H9 (cell line): ENCODE results near the gene CSRP3. TPM values are rescaled to one million over a fixed set of nuclear protein-coding genes. Genes with fewer than 3 reads are reported as not detected.

ENCODE experiments used
- DNase-seq: peaks from one replicate; pipeline ENCODE4 v3.0.0-alpha.2; 2017
- H2AFZ ChIP-seq: one replicate; pipeline ENCODE4 v1.6.1; 2013; ENCODE audit warnings: mild to moderate bottlenecking, low read length, control low read depth, moderate library complexity
- H2AK5ac ChIP-seq: 2 replicates; pipeline ENCODE4 v1.6.1; 2013; ENCODE audit warnings: low read length, control low read depth, mixed read lengths; ENCODE audit not compliant: insufficient read length
- H2BK120ac ChIP-seq: one replicate; pipeline ENCODE4 v1.6.1; 2013; ENCODE audit warnings: low read depth, mild to moderate bottlenecking, low read length, control low read depth, inconsistent platforms; ENCODE audit not compliant: poor library complexity, severe bottlenecking
- H2BK12ac ChIP-seq: 2 replicates; pipeline ENCODE4 v1.6.1; 2013; ENCODE audit warnings: low read length, control low read depth, mixed read lengths, low read depth; ENCODE audit not compliant: insufficient read length
- H2BK15ac ChIP-seq: 2 replicates; pipeline ENCODE4 v1.6.1; 2013; ENCODE audit warnings: low read depth, low read length, control low read depth
- H2BK20ac ChIP-seq: one replicate; pipeline ENCODE4 v1.6.1; 2013; ENCODE audit warnings: low read depth, mild to moderate bottlenecking, low read length, control low read depth, inconsistent platforms; ENCODE audit not compliant: poor library complexity, severe bottlenecking
- H2BK5ac ChIP-seq: 2 replicates; pipeline ENCODE4 v1.6.1; 2013; ENCODE audit warnings: low read length, control low read depth, mixed read lengths; ENCODE audit not compliant: insufficient read length
- H3K14ac ChIP-seq: 2 replicates; pipeline ENCODE4 v1.6.1; 2013; ENCODE audit warnings: low read length, control low read depth; ENCODE audit not compliant: insufficient read depth
- H3K18ac ChIP-seq: 2 replicates; pipeline ENCODE4 v1.6.1; 2013; ENCODE audit warnings: low read depth, mild to moderate bottlenecking, mixed read lengths, low read length, control low read depth; ENCODE audit not compliant: insufficient read length
- H3K23ac ChIP-seq: 2 replicates; pipeline ENCODE4 v1.6.1; 2013; ENCODE audit warnings: low read length, control low read depth, mixed read lengths, low read depth; ENCODE audit not compliant: insufficient read length
- H3K23me2 ChIP-seq: 2 replicates; pipeline ENCODE4 v1.6.1; 2013; ENCODE audit warnings: low read depth, mild to moderate bottlenecking, mixed read lengths, low read length, control low read depth; ENCODE audit not compliant: insufficient read length, poor library complexity, severe bottlenecking
- H3K27ac ChIP-seq: 2 replicates; pipeline ENCODE4 v1.5.1; 2013; ENCODE audit warnings: low read length, control low read depth, mixed read lengths, low read depth; ENCODE audit not compliant: insufficient read length
- H3K27me3 ChIP-seq: 2 replicates; pipeline ENCODE4 v1.6.1; 2013; ENCODE audit warnings: low read length, control low read depth, inconsistent platforms; ENCODE audit not compliant: insufficient read depth
- H3K4ac ChIP-seq: 2 replicates; pipeline ENCODE4 v1.6.1; 2013; ENCODE audit warnings: low read depth, mild to moderate bottlenecking, control low read depth, inconsistent platforms, low read length, moderate library complexity
- H3K4me1 ChIP-seq: 2 replicates; pipeline ENCODE4 v1.6.1; 2013; ENCODE audit warnings: low read length, control low read depth, inconsistent platforms; ENCODE audit not compliant: insufficient read depth
- H3K4me2 ChIP-seq: 2 replicates; pipeline ENCODE4 v1.6.1; 2013; ENCODE audit warnings: low read length, control low read depth, mixed read lengths; ENCODE audit not compliant: insufficient read length, insufficient read depth
- H3K56ac ChIP-seq: 2 replicates; pipeline ENCODE4 v1.6.1; 2013; ENCODE audit warnings: low read depth, mild to moderate bottlenecking, mixed read lengths, low read length, control low read depth; ENCODE audit not compliant: insufficient read length
- H3K79me1 ChIP-seq: 2 replicates; pipeline ENCODE4 v1.6.1; 2013; ENCODE audit warnings: low read depth, mild to moderate bottlenecking, moderate library complexity, low read length, control low read depth, inconsistent platforms; ENCODE audit not compliant: insufficient read depth, poor library complexity, severe bottlenecking
- H3K79me2 ChIP-seq: 2 replicates; pipeline ENCODE4 v1.6.1; 2013; ENCODE audit warnings: low read length, control low read depth, inconsistent platforms; ENCODE audit not compliant: insufficient read depth
- H3K9ac ChIP-seq: 2 replicates; pipeline ENCODE4 v1.6.1; 2013; ENCODE audit warnings: low read length, control low read depth, mixed read lengths; ENCODE audit not compliant: insufficient read length; ENCODE audit errors: extremely low read depth
- H3K9me3 ChIP-seq: one replicate; pipeline ENCODE4 v1.6.1; 2013; ENCODE audit warnings: low read depth, low read length, inconsistent platforms; ENCODE audit not compliant: control insufficient read depth
- H3T11ph ChIP-seq: one replicate; pipeline ENCODE4 v1.6.1; 2013; ENCODE audit warnings: mild to moderate bottlenecking, low read length, control low read depth, inconsistent platforms
- H4K20me1 ChIP-seq: one replicate; pipeline ENCODE4 v1.6.1; 2013; ENCODE audit not compliant: control insufficient read depth, insufficient read length, insufficient read depth
- H4K5ac ChIP-seq: 2 replicates; pipeline ENCODE4 v1.6.1; 2013; ENCODE audit warnings: low read depth, mild to moderate bottlenecking, mixed read lengths, low read length, control low read depth; ENCODE audit not compliant: insufficient read length
- H4K8ac ChIP-seq: replicated peaks from 2 replicates; pipeline ENCODE4 v1.6.1; 2013; ENCODE audit warnings: low read length, control low read depth, mixed read lengths, low read depth; ENCODE audit not compliant: insufficient read length
- H4K91ac ChIP-seq: 2 replicates; pipeline ENCODE4 v1.6.1; 2013; ENCODE audit warnings: low read depth, mild to moderate bottlenecking, moderate library complexity, mixed read lengths, low read length, control low read depth; ENCODE audit not compliant: insufficient read length
- H3K27ac Mint-ChIP-seq, 3 experiments: 2 replicates in 2 of 3; 3 replicates in 1 of 3; pipeline ENCODE4 v1.8.0; 2020 to 2021; ENCODE audit warnings: mixed read lengths in 3 of 3, mild to moderate bottlenecking in 1 of 3, moderate library complexity in 1 of 3
- H3K27me3 Mint-ChIP-seq: 2 replicates; pipeline ENCODE4 v1.8.0; 2021; ENCODE audit warnings: low read depth, mild to moderate bottlenecking, moderate library complexity, mixed read lengths
- H3K36me3 Mint-ChIP-seq, 3 experiments: 2 replicates in 2 of 3; 3 replicates in 1 of 3; pipeline ENCODE4 v1.8.0; 2020 to 2021; ENCODE audit warnings: low read depth in 3 of 3, mixed read lengths in 3 of 3; ENCODE audit not compliant: insufficient read depth in 1 of 3
- H3K4me1 Mint-ChIP-seq, 2 experiments: 2 replicates each; pipeline ENCODE4 v1.8.0; 2020; ENCODE audit warnings: mixed read lengths in 2 of 2
- H3K4me3 Mint-ChIP-seq, 2 experiments: 2 replicates in 1 of 2; 3 replicates in 1 of 2; pipeline ENCODE4 v1.8.0; 2020 to 2021; ENCODE audit warnings: mild to moderate bottlenecking in 2 of 2, mixed read lengths in 2 of 2, moderate library complexity in 1 of 2
- H3K9me3 Mint-ChIP-seq, 2 experiments: 2 replicates in 1 of 2; 3 replicates in 1 of 2; pipeline ENCODE4 v1.8.0; 2020; ENCODE audit warnings: mild to moderate bottlenecking in 2 of 2, mixed read lengths in 2 of 2, moderate library complexity in 1 of 2
- WGBS: extraction: QIAGEN DNeasy Blood & Tissue Kit; methylation state at CpG from one replicate; pipeline ENCODE4 v1.1.7; 2013; ENCODE audit warnings: missing lambda C conversion rate, low lambda C conversion rate, mixed read lengths; ENCODE audit not compliant: insufficient read length; ENCODE audit errors: extremely low coverage; 5-methylcytosine and 5-hydroxymethylcytosine counted together
- total RNA-seq: library from RNA; stranded (reverse); gene quantifications from 2 replicates; pipeline ENCODE4 v1.2.1, GENCODE V29; 2021
- TF ChIP-seq, protein P1 (sequence below): fragments of 200-600 bp; sonication (generic); conservative IDR thresholded peaks from 3 replicates; pipeline ENCODE4 v1.8.0; 2021; ENCODE audit warnings: antibody characterized with exemption, mild to moderate bottlenecking

Gene CSRP3
- total RNA-seq, 1 experiment from 2014 or later, result not detected

DNA sequence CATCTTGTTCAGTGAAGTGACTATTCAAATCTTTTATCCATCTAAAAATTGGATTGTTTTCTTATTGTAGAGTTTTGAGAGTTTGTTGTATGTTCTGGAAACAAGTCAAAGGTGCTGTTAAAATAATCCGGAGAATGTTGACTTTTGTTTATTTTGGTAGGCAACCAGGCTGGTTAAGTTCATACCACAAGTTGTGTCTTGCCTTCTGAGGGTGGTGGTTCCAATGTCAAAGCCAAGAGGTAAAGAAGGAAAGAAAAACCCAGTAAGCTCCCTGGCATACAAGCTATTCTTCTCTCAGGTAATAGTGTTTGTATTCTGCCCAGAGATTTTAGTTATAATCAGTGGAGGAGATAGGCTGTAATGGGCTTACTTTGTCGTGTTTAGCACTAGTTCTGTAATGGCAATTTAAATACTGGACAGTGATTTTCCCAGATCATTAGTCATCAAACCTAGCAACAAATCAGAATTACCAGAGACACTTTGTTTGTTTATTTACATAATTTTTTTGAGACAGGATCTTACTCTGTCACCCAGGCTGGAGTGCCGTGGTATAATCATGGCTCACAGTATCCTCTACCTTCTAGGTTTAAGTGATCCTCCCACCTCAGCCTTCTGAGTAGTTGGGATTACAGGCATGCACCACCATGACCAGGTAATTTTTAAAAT is 15.1 kb upstream of the CSRP3 start:
- Histone ChIP-seq H2AK5ac (no peak overlapping the region), H3K27me3 (no peaks in the 10 kb centered on the region), H3K9me3 (no peaks in the 10 kb centered on the region), H2BK12ac (no peak overlapping the region), H2BK15ac (no peak overlapping the region), H3K18ac (no peak overlapping the region), H4K8ac (no peak overlapping the region), H2BK20ac (no peak overlapping the region), H3T11ph (no peak overlapping the region), H3K14ac (no peak overlapping the region), H3K27ac (no peak overlapping the region), H3K9ac (no peak overlapping the region), H3K56ac (no peak overlapping the region), H3K4me2 (no peak overlapping the region), H3K4me1 (peaks cover 3% of the 10 kb centered on the region; the same call in 1 of the 2 replicates), H4K91ac (no peak overlapping the region), H4K20me1 (no peaks in the 10 kb centered on the region), H3K23ac (no peak overlapping the region), H3K79me2 (no peaks in the 10 kb centered on the region), H4K5ac (no peak overlapping the region), H3K23me2 (no peaks in the 10 kb centered on the region), H3K4ac (no peak overlapping the region), H3K79me1 (no peaks in the 10 kb centered on the region), H2BK5ac (no peak overlapping the region), H2BK120ac (no peak overlapping the region), H2AFZ (no peak overlapping the region)
- Mint-ChIP-seq H3K27me3 (peaks cover 4% of the 10 kb centered on the region), H3K4me1 (peaks cover 0 to 7% of the 10 kb centered on the region in 2 experiments; a peak in 2 of 4 replicates), H3K9me3 (no peaks in the 10 kb centered on the region), H3K36me3 (no peaks in the 10 kb centered on the region), H3K27ac (no peak overlapping the region), H3K4me3 (no peak overlapping the region)
- no peak for DNase-seq
- TF ChIP-seq, protein P1, sequence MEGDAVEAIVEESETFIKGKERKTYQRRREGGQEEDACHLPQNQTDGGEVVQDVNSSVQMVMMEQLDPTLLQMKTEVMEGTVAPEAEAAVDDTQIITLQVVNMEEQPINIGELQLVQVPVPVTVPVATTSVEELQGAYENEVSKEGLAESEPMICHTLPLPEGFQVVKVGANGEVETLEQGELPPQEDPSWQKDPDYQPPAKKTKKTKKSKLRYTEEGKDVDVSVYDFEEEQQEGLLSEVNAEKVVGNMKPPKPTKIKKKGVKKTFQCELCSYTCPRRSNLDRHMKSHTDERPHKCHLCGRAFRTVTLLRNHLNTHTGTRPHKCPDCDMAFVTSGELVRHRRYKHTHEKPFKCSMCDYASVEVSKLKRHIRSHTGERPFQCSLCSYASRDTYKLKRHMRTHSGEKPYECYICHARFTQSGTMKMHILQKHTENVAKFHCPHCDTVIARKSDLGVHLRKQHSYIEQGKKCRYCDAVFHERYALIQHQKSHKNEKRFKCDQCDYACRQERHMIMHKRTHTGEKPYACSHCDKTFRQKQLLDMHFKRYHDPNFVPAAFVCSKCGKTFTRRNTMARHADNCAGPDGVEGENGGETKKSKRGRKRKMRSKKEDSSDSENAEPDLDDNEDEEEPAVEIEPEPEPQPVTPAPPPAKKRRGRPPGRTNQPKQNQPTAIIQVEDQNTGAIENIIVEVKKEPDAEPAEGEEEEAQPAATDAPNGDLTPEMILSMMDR, result no peak
- no CpG with 5 or more reads among the region's 3 CpGs for WGBS
